Colonic mucosa (tissue), 4 donors: ENCODE data around the gene MDFI. TPM values are rescaled to one million over a fixed set of nuclear protein-coding genes. Genes with fewer than 3 reads are reported as not detected.
A peak's percentile ranks its signal among the peaks of the same experiment; 100 is the strongest.

Experiments used
- DNase-seq: peaks from one replicate; pipeline ENCODE4 v3.0.0-alpha.2; 2020
- H3K27ac ChIP-seq: fragments of 200-600 bp; one replicate; pipeline ENCODE4 v1.8.0; 2021
- H3K27me3 ChIP-seq: fragments of 200-600 bp; one replicate; pipeline ENCODE4 v1.8.0; 2021
- H3K36me3 ChIP-seq: fragments of 200-600 bp; one replicate; pipeline ENCODE4 v1.8.0; 2021
- H3K4me1 ChIP-seq: fragments of 200-600 bp; one replicate; pipeline ENCODE4 v1.8.0; 2021; ENCODE audit warnings: mild to moderate bottlenecking
- H3K4me3 ChIP-seq: fragments of 200-600 bp; one replicate; pipeline ENCODE4 v1.8.0; 2021
- H3K9ac ChIP-seq, 2 donors: one replicate each; pipeline ENCODE4 v1.7.0; 2013; ENCODE audit warnings: control low read depth in 2 of 2, low read depth in 2 of 2, low read length in 2 of 2
- H3K9me3 ChIP-seq: fragments of 200-600 bp; one replicate; pipeline ENCODE4 v1.8.0; 2021
- CTCF ChIP-seq: fragments of 200-600 bp; IDR thresholded peaks from one replicate; pipeline ENCODE4 v1.8.0; 2022; ENCODE audit warnings: antibody characterized with exemption, mild to moderate bottlenecking
- intact Hi-C: fragments of 100-400 bp; cut with DNase I; formaldehyde crosslinking; loops from one replicate; pipeline ENCODE4 v1.14.1; 2022
- total RNA-seq, 2 donors: library from RNA; stranded (reverse); fragmentation: NEBNext Ultra II Directional in 1 of 2; extraction: Animal tissue kit (Norgen Biotek cat#: 25700) in 1 of 2; gene quantifications; one replicate each; pipeline ENCODE4 v1.2.1, GENCODE V29; 2021
- donor health status: healthy.
- donor health status: DM: no; HTN: no; CAD: no.
- donor health status: DM: no; HTN: no; CAD: no.

The MDFI gene
- total RNA-seq, 2 donors from 2014 or later = 1.1 to 1.9 TPM

DNA sequence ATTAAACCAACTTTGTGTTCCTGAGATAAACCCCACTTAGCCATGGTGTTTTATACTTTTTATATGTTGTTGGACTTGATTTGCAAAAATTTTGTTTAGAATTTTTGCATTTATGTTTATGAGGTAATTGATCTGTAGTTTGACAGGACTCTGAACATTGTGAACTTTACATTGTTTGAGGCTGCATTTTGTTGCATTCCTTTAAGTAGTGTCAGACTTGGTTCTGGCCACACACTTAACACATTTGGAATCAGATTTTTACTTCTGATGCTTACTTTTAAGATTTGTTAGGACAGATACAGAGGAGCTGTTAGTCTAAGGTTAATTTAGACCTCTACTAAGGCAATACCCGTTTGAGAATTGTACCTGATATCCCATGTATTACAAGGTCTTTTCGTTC lies 16.5 kb upstream of the MDFI start:
- no peaks in the 10 kb centered on the region for H3K9me3 ChIP-seq
- no peaks in the 10 kb centered on the region for H3K4me1 ChIP-seq
- H3K36me3 ChIP-seq = no peaks in the 10 kb centered on the region
- no peak overlapping the region for H3K4me3 ChIP-seq
- H3K27me3 ChIP-seq = no peaks in the 10 kb centered on the region
- intact Hi-C loops = no loop called here
- TF ChIP-seq CTCF = no peak
- H3K9ac ChIP-seq = no peak overlapping the region
- no peak for DNase-seq
- H3K27ac ChIP-seq = no peak overlapping the region

DNA sequence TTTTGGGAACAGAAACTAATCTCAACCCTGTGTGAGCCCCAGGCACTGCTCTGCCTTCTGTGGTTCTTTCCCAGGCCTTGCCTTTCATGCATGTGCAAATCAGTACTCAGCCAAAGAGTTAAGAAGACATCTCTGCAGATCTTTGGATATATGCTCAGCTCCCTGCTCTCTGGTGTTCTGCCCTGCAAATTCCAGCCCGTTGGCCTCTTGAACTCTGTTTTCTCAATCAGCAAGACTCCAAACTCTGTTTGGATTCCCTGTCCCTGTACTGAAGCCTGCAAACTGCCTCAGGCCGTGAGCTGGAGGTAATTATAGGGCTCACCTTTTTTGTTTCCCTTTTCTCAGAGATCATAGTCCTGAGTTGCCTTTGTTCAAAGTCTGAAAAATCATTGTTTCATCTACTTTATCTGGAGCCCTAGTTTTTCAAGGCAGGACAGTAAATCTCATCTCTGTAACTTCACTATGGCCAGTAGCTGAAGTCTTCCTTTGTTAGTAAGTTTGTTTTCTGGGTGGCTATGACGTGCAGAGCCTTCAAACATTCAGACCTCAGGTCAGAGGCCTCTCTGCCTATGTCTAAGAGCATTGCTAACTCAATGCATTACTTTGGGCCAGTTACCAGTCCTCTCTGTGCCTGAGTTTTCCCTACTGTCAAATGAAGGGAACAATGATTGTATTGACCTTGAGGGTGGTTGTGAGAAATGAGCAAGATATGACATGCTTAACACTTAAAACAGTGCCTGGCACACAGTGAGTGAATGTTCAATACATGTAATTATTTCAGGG lies 15.9 kb upstream of the MDFI start:
- Histone ChIP-seq H3K36me3 (no peaks in the 10 kb centered on the region), H3K9me3 (no peaks in the 10 kb centered on the region), H3K27ac (no peak overlapping the region), H3K4me1 (no peaks in the 10 kb centered on the region), H3K9ac (no peak overlapping the region), H3K27me3 (no peaks in the 10 kb centered on the region), H3K4me3 (no peak overlapping the region)
- intact Hi-C loops = no loop called here
- no peak for DNase-seq
- TF ChIP-seq CTCF = no peak

GRCh38 chr6:41623330-41623729 lies 14.9 kb upstream of the MDFI start:
- Histone ChIP-seq H3K9me3 (no peaks in the 10 kb centered on the region), H3K4me1 (no peaks in the 10 kb centered on the region), H3K27ac (no peak overlapping the region), H3K9ac (no peak overlapping the region), H3K4me3 (no peak overlapping the region), H3K36me3 (no peaks in the 10 kb centered on the region), H3K27me3 (no peaks in the 10 kb centered on the region)
- intact Hi-C loops = no loop called here
- no peak for TF ChIP-seq CTCF
- DNase-seq = no peak

DNA sequence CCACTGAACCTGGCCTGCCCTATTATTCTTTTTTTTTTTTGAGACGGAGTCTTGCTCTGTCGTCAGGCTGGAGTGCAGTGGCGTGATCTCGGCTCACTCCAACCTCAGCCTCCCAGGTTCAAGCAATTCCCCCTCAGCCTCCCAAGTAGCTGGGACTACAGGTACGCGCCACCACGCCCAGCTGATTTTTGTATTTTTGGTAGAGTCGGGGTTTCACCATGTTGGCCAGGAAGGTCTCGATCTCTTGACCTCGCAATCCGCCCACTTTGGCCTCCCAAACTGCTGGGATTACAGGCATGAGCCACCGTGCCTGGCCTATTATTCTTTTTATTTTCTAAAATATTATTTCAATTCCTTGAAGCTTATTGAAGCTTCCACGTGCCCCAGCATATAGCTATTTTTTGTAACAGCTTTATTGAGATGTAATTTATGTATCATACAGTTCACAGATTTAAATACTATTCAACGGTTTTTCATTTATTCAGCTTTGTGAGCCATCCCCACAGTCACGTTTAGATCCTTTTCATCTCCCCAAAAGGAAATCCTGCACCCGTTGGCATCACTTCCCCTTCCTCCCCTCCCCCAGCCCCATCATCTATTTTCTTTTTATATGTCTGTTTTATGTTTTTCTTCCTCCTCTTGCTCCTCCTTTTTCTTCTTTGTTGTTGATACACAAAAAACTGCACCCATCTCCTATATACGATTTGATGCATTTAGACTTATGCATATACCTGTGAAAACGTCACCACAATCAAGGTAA lies 13.5 kb upstream of the MDFI start:
- no peaks in the 10 kb centered on the region for H3K36me3 ChIP-seq
- H3K27ac ChIP-seq = no peak overlapping the region
- H3K9me3 ChIP-seq = no peaks in the 10 kb centered on the region
- no peak overlapping the region for H3K4me3 ChIP-seq
- no peaks in the 10 kb centered on the region for H3K27me3 ChIP-seq
- DNase-seq = no peak
- no peaks in the 10 kb centered on the region for H3K4me1 ChIP-seq
- intact Hi-C loops = no loop called here
- no peak for TF ChIP-seq CTCF
- H3K9ac ChIP-seq = no peak overlapping the region

DNA sequence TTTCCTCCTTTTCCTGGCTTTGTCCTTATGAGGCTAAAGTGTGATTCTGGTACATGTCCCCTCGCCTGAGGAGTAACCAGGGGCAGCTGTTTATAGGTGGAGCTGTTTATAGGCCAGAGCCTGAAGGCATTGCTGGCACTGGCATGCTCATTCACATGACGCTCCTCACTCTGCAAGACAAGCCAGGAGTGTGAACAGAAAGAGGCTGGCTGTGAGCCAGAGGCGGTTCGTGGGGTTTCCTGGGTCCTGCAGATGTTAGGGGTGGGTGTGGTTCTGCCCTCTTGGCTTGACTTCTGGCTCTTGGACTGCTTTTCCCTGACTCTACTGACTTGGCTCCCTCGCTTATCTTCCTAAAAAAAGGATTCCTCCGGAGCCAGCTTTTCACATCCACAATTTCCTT lies 12.8 kb upstream of the MDFI start:
- no peak for TF ChIP-seq CTCF
- H3K4me3 ChIP-seq = no peak overlapping the region
- H3K36me3 ChIP-seq = no peaks in the 10 kb centered on the region
- no peak overlapping the region for H3K27ac ChIP-seq
- intact Hi-C loops = no loop called here
- H3K9ac ChIP-seq = no peak overlapping the region
- no peaks in the 10 kb centered on the region for H3K9me3 ChIP-seq
- DNase-seq = peak; percentile 62
- H3K4me1 ChIP-seq = no peaks in the 10 kb centered on the region
- H3K27me3 ChIP-seq = no peaks in the 10 kb centered on the region
